Tibial nerve (tissue), 4 donors: Measurements from ENCODE around the gene TPBG.

Experiments used
- EP300 ChIP-seq, 2 donors: sonication (generic); formaldehyde crosslinking; IDR thresholded peaks; one replicate each; pipeline ENCODE4 v1.6.1; 2017; ENCODE audit warnings: antibody characterized with exemption in 2 of 2, mild to moderate bottlenecking in 1 of 2
- TF ChIP-seq, protein P1 (sequence below), 5 experiments: fragments of 200-600 bp in 3 of 5; fragments of 450-650 bp in 2 of 5; sonication (generic) in 3 of 5; IDR thresholded peaks; one replicate each; pipeline ENCODE4 v1.5.1; 2016 to 2019; ENCODE audit warnings: antibody characterized with exemption in 5 of 5, mild to moderate bottlenecking in 3 of 5, moderate library complexity in 2 of 5

DNA sequence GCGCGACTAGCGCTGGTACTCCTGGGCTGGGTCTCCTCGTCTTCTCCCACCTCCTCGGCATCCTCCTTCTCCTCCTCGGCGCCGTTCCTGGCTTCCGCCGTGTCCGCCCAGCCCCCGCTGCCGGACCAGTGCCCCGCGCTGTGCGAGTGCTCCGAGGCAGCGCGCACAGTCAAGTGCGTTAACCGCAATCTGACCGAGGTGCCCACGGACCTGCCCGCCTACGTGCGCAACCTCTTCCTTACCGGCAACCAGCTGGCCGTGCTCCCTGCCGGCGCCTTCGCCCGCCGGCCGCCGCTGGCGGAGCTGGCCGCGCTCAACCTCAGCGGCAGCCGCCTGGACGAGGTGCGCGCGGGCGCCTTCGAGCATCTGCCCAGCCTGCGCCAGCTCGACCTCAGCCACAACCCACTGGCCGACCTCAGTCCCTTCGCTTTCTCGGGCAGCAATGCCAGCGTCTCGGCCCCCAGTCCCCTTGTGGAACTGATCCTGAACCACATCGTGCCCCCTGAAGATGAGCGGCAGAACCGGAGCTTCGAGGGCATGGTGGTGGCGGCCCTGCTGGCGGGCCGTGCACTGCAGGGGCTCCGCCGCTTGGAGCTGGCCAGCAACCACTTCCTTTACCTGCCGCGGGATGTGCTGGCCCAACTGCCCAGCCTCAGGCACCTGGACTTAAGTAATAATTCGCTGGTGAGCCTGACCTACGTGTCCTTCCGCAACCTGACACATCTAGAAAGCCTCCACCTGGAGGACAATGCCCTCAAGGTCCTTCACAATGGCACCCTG is 1.6 kb downstream of the TPBG start:
- TF ChIP-seq, protein P1, sequence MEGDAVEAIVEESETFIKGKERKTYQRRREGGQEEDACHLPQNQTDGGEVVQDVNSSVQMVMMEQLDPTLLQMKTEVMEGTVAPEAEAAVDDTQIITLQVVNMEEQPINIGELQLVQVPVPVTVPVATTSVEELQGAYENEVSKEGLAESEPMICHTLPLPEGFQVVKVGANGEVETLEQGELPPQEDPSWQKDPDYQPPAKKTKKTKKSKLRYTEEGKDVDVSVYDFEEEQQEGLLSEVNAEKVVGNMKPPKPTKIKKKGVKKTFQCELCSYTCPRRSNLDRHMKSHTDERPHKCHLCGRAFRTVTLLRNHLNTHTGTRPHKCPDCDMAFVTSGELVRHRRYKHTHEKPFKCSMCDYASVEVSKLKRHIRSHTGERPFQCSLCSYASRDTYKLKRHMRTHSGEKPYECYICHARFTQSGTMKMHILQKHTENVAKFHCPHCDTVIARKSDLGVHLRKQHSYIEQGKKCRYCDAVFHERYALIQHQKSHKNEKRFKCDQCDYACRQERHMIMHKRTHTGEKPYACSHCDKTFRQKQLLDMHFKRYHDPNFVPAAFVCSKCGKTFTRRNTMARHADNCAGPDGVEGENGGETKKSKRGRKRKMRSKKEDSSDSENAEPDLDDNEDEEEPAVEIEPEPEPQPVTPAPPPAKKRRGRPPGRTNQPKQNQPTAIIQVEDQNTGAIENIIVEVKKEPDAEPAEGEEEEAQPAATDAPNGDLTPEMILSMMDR (IDR thresholded peaks at IDR 0.05): no peak
- TF ChIP-seq EP300 (IDR thresholded peaks at IDR 0.05): no peak
